ENCODE data around the gene MAP3K15. TPM values are rescaled to one million over a fixed set of nuclear protein-coding genes. Genes with fewer than 3 reads are reported as not detected.

Gene MAP3K15
- total and polyA plus RNA-seq, 4 donors, result 0.16 to 0.33 TPM; not detected in 2

DNA sequence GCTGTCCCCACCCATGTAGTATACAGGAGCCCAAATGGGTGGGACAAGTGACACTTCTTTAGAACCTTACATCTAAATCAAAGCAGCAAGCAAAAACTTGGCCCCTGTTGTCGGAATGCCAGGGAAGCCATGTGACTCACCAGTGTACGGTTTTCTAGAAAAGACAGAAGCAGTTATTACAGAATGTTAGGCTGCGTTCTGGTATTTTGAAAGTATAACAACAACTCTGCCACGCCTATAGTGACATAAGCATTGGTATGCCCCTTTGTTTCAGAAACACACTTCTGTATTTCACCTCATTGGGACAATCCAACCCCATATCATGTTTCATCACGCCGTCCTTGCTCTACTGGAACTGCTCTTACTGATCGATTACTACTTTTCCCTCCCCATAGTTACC lies 156.8 kb downstream of the MAP3K15 start:
- ATAC-seq (ENCODE audit: low FRiP score), result no peak
- H3K27me3 ChIP-seq (ENCODE audit: control insufficient read depth in 1 of 2, insufficient read depth in 2 of 2, low read length in 1 of 2), result no peaks in the 10 kb centered on the region
- peaks cover 0 to 20% of the 10 kb centered on the region in 2 donors for H3K36me3 ChIP-seq (ENCODE audit: control insufficient read depth in 1 of 2, insufficient read depth in 2 of 2, low read length in 1 of 2)
- no peak overlapping the region for H3K4me3 ChIP-seq (ENCODE audit: low read length in 2 of 2)
- intact Hi-C loops (cut with DNase I), result no loop called here
- WGBS, 2 donors, result 84 to 90% methylated on average over 7 of the region's 7 CpGs
- DNase-seq, result no peak
- no peaks in the 10 kb centered on the region for H3K9me3 ChIP-seq (ENCODE audit: control insufficient read depth, low read length)
- H3K4me1 ChIP-seq (ENCODE audit: control insufficient read depth in 1 of 2, insufficient read depth in 2 of 2, low read length in 2 of 2), result no peaks in the 10 kb centered on the region
- H3K27ac ChIP-seq (ENCODE audit: low read depth in 1 of 2, low read length in 2 of 2), result no peak overlapping the region

DNA sequence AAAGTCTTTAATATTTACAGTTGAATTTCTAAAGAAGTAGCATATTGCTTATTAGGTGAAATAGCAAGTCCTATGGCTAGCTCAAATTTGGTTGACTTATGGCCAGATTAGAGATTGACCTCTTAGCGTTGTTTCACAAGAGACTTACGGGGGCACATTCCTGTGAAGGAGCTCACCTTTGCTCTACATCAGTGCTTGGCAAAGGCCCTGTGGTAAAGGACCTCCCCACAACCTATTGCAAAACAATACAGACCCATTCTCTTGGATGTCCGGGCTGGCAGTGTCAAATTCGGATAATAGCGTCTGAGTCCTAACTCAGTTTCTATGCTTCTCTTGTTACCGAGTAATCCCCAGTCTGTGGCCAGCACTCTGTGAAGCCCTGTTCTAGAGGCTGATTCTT lies 160.7 kb downstream of the MAP3K15 start:
- Histone ChIP-seq H3K36me3 (ENCODE audit: control insufficient read depth in 1 of 2, insufficient read depth in 2 of 2, low read length in 1 of 2) (peaks cover 0 to 17% of the 10 kb centered on the region in 2 donors), H3K9me3 (ENCODE audit: control insufficient read depth, low read length) (no peaks in the 10 kb centered on the region), H3K4me3 (ENCODE audit: low read length in 2 of 2) (no peak overlapping the region), H3K4me1 (ENCODE audit: control insufficient read depth in 1 of 2, insufficient read depth in 2 of 2, low read length in 2 of 2) (no peaks in the 10 kb centered on the region), H3K27ac (ENCODE audit: low read depth in 1 of 2, low read length in 2 of 2) (no peak overlapping the region), H3K27me3 (ENCODE audit: control insufficient read depth in 1 of 2, insufficient read depth in 2 of 2, low read length in 1 of 2) (no peaks in the 10 kb centered on the region)
- intact Hi-C loops (cut with DNase I), result no loop called here
- no peak for ATAC-seq (ENCODE audit: low FRiP score)
- no peak for DNase-seq
- WGBS, 2 donors, result 89 to 91% methylated on average over 6 of the region's 6 CpGs

DNA sequence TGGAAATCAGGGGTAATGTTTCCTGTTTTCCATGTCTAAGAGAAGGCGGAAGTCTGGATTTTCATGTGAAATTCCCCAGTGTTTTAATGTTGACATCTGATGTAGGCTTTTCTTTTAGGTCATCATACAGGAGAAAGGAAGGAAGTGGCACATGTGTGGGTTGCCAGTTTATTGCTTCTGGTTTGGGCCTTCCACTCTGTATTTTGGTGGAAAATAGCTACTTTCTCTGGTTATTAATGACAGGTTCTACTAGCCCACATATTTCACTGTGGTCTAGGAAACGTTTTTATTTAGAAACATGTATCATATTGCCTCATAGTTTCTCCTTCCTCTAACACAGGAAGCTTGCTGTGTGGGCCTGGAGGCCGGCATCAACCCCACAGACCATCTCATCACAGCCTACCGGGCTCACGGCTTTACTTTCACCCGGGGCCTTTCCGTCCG lies 164.3 kb downstream of the MAP3K15 start:
- Histone ChIP-seq H3K27ac (ENCODE audit: low read depth in 1 of 2, low read length in 2 of 2) (no peak overlapping the region), H3K4me3 (ENCODE audit: low read length in 2 of 2) (no peak overlapping the region), H3K4me1 (ENCODE audit: control insufficient read depth in 1 of 2, insufficient read depth in 2 of 2, low read length in 2 of 2) (peaks cover 0 to 2% of the 10 kb centered on the region in 2 donors), H3K9me3 (ENCODE audit: control insufficient read depth, low read length) (no peaks in the 10 kb centered on the region), H3K27me3 (ENCODE audit: control insufficient read depth in 1 of 2, insufficient read depth in 2 of 2, low read length in 1 of 2) (no peaks in the 10 kb centered on the region), H3K36me3 (ENCODE audit: control insufficient read depth in 1 of 2, insufficient read depth in 2 of 2, low read length in 1 of 2) (peaks cover 0 to 11% of the 10 kb centered on the region in 2 donors)
- intact Hi-C loops (cut with DNase I), result no loop called here
- DNase-seq (no peak), ATAC-seq (ENCODE audit: low FRiP score) (no peak)
- WGBS, 2 donors, result 75 to 82% methylated on average over 8 of the region's 8 CpGs

DNA sequence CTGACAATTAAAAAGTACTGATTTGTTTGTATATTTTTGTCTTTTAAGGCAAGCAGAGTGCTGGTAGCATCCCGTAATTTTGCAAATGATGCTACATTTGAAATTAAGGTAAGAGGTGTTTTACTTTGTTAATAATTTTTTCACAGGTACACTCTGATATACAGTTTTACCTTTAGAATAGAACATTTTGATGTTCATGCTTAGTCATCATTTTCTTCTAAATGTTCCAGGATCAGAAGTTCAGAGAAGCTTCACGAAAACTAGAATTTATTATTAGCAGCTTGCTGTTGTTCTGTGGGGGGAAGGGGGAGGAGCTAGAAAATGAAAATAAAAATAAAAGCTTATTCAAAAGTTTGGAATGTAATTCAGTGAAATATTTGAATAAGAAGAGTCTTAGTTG lies 166.0 kb downstream of the MAP3K15 start:
- Histone ChIP-seq H3K4me3 (ENCODE audit: low read length in 2 of 2) (no peak overlapping the region), H3K4me1 (ENCODE audit: control insufficient read depth in 1 of 2, insufficient read depth in 2 of 2, low read length in 2 of 2) (peaks cover 0 to 2% of the 10 kb centered on the region in 2 donors), H3K27me3 (ENCODE audit: control insufficient read depth in 1 of 2, insufficient read depth in 2 of 2, low read length in 1 of 2) (no peaks in the 10 kb centered on the region), H3K36me3 (ENCODE audit: control insufficient read depth in 1 of 2, insufficient read depth in 2 of 2, low read length in 1 of 2) (peaks cover 0 to 2% of the 10 kb centered on the region in 2 donors), H3K9me3 (ENCODE audit: control insufficient read depth, low read length) (no peaks in the 10 kb centered on the region), H3K27ac (ENCODE audit: low read depth in 1 of 2, low read length in 2 of 2) (no peak overlapping the region)
- WGBS, 2 donors, result 65 to 71% methylated on average over 2 of the region's 2 CpGs
- intact Hi-C loops (cut with DNase I), result no loop called here
- no peak for DNase-seq
- no peak for ATAC-seq (ENCODE audit: low FRiP score)

DNA sequence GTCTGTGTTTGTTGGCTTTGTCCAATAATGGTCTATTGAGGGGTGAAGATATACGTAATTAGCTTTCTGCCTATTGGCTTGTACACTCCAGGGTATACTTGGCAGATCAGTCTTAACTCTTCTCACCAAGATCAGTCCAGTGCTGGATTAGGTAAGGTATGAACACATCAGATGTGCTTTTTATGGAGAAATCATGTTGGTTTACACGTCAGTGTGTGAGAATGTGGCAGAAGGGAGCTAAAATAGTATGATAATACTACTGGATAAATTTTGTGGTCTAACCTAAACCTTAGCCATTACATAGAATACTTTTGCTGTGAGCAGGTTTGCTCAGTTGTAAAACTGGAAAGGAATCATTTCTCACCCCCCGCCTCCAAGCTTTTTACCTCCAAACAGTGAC lies 167.4 kb downstream of the MAP3K15 start:
- peaks cover 0 to under 1% of the 10 kb centered on the region in 2 donors for H3K36me3 ChIP-seq (ENCODE audit: control insufficient read depth in 1 of 2, insufficient read depth in 2 of 2, low read length in 1 of 2)
- H3K27me3 ChIP-seq (ENCODE audit: control insufficient read depth in 1 of 2, insufficient read depth in 2 of 2, low read length in 1 of 2), result no peaks in the 10 kb centered on the region
- H3K4me3 ChIP-seq (ENCODE audit: low read length in 2 of 2), result no peak overlapping the region
- no peak overlapping the region for H3K27ac ChIP-seq (ENCODE audit: low read depth in 1 of 2, low read length in 2 of 2)
- H3K9me3 ChIP-seq (ENCODE audit: control insufficient read depth, low read length), result no peaks in the 10 kb centered on the region
- peaks cover 0 to 2% of the 10 kb centered on the region in 2 donors for H3K4me1 ChIP-seq (ENCODE audit: control insufficient read depth in 1 of 2, insufficient read depth in 2 of 2, low read length in 2 of 2)
- DNase-seq (no peak), ATAC-seq (ENCODE audit: low FRiP score) (no peak)
- WGBS, 2 donors, result 64 to 66% methylated on average over 3 of the region's 3 CpGs
- intact Hi-C loops (cut with DNase I), result no loop called here

DNA sequence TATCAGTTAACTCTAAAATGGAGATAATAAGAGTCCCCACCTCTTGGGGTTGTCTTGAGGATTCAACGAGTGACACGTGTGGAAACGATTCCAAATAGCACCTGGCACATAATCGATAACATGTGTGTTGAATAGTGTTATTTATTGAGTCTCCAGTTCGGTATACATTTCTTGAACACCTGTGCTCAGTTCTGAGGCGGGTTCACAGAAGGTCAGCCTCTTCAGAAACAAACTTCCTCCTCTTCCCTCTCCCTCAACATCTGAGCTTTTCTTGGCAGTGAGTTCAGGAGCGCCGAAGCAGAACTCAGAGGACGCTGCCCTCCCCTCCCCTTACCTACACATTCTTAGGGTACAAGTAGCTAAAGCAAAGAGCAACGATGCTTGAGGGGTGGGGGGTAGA lies 170.6 kb downstream of the MAP3K15 start:
- 13 to 39% methylated on average over 10 of the region's 10 CpGs for WGBS, 2 donors
- Histone ChIP-seq H3K27me3 (ENCODE audit: control insufficient read depth in 1 of 2, insufficient read depth in 2 of 2, low read length in 1 of 2) (no peaks in the 10 kb centered on the region), H3K4me1 (ENCODE audit: control insufficient read depth in 1 of 2, insufficient read depth in 2 of 2, low read length in 2 of 2) (peaks cover 0 to 2% of the 10 kb centered on the region in 2 donors), H3K9me3 (ENCODE audit: control insufficient read depth, low read length) (no peaks in the 10 kb centered on the region), H3K4me3 (ENCODE audit: low read length in 2 of 2) (peak overlapping the region; percentile 31 to 47), H3K27ac (ENCODE audit: low read depth in 1 of 2, low read length in 2 of 2) (no peak overlapping the region), H3K36me3 (ENCODE audit: control insufficient read depth in 1 of 2, insufficient read depth in 2 of 2, low read length in 1 of 2) (no peaks in the 10 kb centered on the region)
- intact Hi-C loops (cut with DNase I), result no loop called here
- DNase-seq (no peak), ATAC-seq (ENCODE audit: low FRiP score) (no peak)

DNA sequence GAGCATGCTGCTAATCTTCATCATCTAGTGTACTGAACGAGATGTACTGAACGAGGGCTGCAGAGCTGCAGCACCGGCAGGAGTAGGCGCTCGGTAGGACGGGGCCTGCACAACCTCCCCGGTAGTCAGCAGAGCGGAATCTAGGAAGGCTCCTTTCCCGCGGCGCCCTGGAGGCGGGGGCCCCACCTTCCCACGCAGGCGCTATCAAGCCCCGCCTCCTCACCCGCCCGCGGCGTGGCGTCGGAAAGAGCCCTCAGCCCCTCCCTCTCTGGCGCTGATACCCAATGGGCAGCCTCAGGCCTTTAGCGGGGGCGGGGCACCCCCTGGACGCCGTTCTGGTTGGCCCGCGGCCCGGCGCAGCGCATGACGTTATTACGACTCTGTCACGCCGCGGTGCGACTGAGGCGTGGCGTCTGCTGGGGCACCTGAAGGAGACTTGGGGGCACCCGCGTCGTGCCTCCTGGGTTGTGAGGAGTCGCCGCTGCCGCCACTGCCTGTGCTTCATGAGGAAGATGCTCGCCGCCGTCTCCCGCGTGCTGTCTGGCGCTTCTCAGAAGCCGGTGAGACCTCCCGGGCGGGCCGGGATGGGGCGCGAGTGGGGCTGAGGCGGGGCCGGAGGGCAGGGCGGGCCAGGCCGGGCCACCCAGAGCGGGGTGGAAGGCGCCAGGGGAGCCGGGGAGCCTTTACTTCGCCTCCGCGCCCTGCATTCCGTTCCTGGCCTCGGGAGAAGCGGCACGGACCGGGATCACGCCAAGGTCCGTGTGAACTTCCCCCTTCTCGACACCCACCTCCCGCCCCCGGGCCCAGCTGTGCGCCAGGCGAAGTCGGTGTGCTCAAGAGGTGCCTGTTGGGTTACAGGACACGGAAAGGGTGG lies 171.5 kb downstream of the MAP3K15 start, which contains the start of gene PDHA1:
Gene PDHA1 (plus strand): TSS at position 393 of the 874 bp plus-strand sequence. CDS start 111 bp downstream, at position 504.
- 0 to 22% methylated on average over 79 to 81 of the region's 81 CpGs for WGBS, 2 donors
- Histone ChIP-seq H3K9me3 (ENCODE audit: control insufficient read depth, low read length) (no peaks in the 10 kb centered on the region), H3K36me3 (ENCODE audit: control insufficient read depth in 1 of 2, insufficient read depth in 2 of 2, low read length in 1 of 2) (no peaks in the 10 kb centered on the region), H3K27ac (ENCODE audit: low read depth in 1 of 2, low read length in 2 of 2) (peak within 1 kb of the TSS in 1 of 2 donors; percentile 85), H3K4me3 (ENCODE audit: low read length in 2 of 2) (peak within 1 kb of the TSS; percentile 31 to 47), H3K4me1 (ENCODE audit: control insufficient read depth in 1 of 2, insufficient read depth in 2 of 2, low read length in 2 of 2) (peaks cover 0 to 2% of the 10 kb centered on the region in 2 donors), H3K27me3 (ENCODE audit: control insufficient read depth in 1 of 2, insufficient read depth in 2 of 2, low read length in 1 of 2) (no peaks in the 10 kb centered on the region)
- DNase-seq (peak; percentile 96 to 97), ATAC-seq (ENCODE audit: low FRiP score) (peak; percentile 97)
- intact Hi-C loops (cut with DNase I), result no loop called here

DNA sequence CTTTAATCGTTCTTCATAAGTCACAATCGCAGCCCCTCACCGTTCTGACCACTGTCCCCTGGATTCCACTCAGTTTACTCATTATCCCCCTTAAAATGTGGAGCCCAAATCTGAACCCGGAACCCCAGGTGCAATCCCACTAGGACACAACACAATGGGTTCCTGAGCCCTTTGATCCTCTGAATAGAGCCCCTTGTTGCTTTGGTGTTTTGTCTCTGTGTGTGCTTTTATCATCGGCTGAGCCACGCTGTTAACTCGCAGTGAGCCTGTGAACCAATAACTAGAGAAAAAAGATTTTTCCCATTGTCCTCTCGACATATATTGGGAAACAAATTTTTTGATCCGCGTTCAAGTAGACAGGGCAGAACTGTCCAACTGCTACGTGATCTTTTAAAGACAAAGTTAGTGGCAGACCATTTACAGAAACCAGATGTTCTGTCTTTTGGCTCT lies 172.2 kb downstream of the MAP3K15 start:
- WGBS, 2 donors, result 26 to 48% methylated on average over 11 of the region's 11 CpGs

More for the DNA sequence above, 172.2 kb downstream of the MAP3K15 start:
- Histone ChIP-seq H3K4me3 (ENCODE audit: low read length in 2 of 2) (no peak overlapping the region), H3K27ac (ENCODE audit: low read depth in 1 of 2, low read length in 2 of 2) (peak overlapping the region in 1 of 2 donors; percentile 80), H3K36me3 (ENCODE audit: control insufficient read depth in 1 of 2, insufficient read depth in 2 of 2, low read length in 1 of 2) (no peaks in the 10 kb centered on the region), H3K9me3 (ENCODE audit: control insufficient read depth, low read length) (no peaks in the 10 kb centered on the region), H3K4me1 (ENCODE audit: control insufficient read depth in 1 of 2, insufficient read depth in 2 of 2, low read length in 2 of 2) (peaks cover 0 to 2% of the 10 kb centered on the region in 2 donors), H3K27me3 (ENCODE audit: control insufficient read depth in 1 of 2, insufficient read depth in 2 of 2, low read length in 1 of 2) (no peaks in the 10 kb centered on the region)
- DNase-seq (no peak), ATAC-seq (ENCODE audit: low FRiP score) (no peak)
- intact Hi-C loops (cut with DNase I), result no loop called here
